Activated naive CD8-positive, alpha-beta T cell treated with anti-CD3 and anti-CD28 coated beads, Interleukin-2, amount 10 ng/mL, durations not matched to agents 7 days and 5 days (primary cell): ENCODE results near the gene DPM2. TPM values are rescaled to one million over a fixed set of nuclear protein-coding genes. Genes with fewer than 3 reads are reported as not detected.

Experiments
- ATAC-seq: fragments of 150-1000 bp; cut with Tn5 transposase; one replicate; pipeline ENCODE4 v1.10.0; 2021; ENCODE audit warnings: low read depth, moderate library complexity
- POLR2A ChIA-PET: fragments of 350-600 bp; sonication (Branson Sonifier 250); formaldehyde crosslinking; loops from one replicate; lab custom pipeline; 2021; ENCODE audit warnings: antibody characterized with exemption; lab: Charles Lee
- DNase-seq: peaks from one replicate; pipeline ENCODE4 v3.0.0; 2021
- H3K27ac Mint-ChIP-seq: one replicate; pipeline ENCODE4 v1.8.0; 2022; ENCODE audit warnings: mild to moderate bottlenecking, mixed read lengths
- H3K27me3 Mint-ChIP-seq: one replicate; pipeline ENCODE4 v1.8.0; 2022; ENCODE audit warnings: mild to moderate bottlenecking, moderate library complexity, mixed read lengths
- H3K36me3 Mint-ChIP-seq: one replicate; pipeline ENCODE4 v1.8.0; 2021; ENCODE audit warnings: mild to moderate bottlenecking, mixed read lengths
- H3K4me1 Mint-ChIP-seq: one replicate; pipeline ENCODE4 v1.8.0; 2021; ENCODE audit warnings: mixed read lengths
- H3K4me3 Mint-ChIP-seq: one replicate; pipeline ENCODE4 v1.8.0; 2022; ENCODE audit warnings: mild to moderate bottlenecking, moderate library complexity, mixed read lengths
- H3K9me3 Mint-ChIP-seq: one replicate; pipeline ENCODE4 v1.8.0; 2021; ENCODE audit warnings: mixed read lengths
- total RNA-seq, 2 experiments: library from RNA; stranded (reverse); gene quantifications; one replicate each; pipeline ENCODE4 v1.2.3, GENCODE V29; 2021

The DPM2 gene
- total RNA-seq, 2 experiments from 2014 or later: 49.2 to 54.2 TPM

- ATAC-seq (peak; percentile 71), DNase-seq (peak; percentile 70)
- peak overlapping the region; percentile 100 for H3K27ac Mint-ChIP-seq
- H3K27me3 Mint-ChIP-seq: no peaks in the 10 kb centered on the region
- no peaks in the 10 kb centered on the region for H3K9me3 Mint-ChIP-seq
- POLR2A ChIA-PET: interaction anchor here (0.6 to 18.2 kb wide), 14 partner anchors 9 to 192 kb away, joined by 3 to 389 read pairs (median 3); partner anchors contain the start of genes DPM2, EEIG1 and NAIF1
- peak overlapping the region; percentile 92 for H3K4me3 Mint-ChIP-seq
- peaks cover 90% of the 10 kb centered on the region for H3K4me1 Mint-ChIP-seq
- H3K36me3 Mint-ChIP-seq: peaks cover 34% of the 10 kb centered on the region
Observed at GRCh38 chr9:127970401-127971313, 33.0 kb upstream of the DPM2 start.

DNA sequence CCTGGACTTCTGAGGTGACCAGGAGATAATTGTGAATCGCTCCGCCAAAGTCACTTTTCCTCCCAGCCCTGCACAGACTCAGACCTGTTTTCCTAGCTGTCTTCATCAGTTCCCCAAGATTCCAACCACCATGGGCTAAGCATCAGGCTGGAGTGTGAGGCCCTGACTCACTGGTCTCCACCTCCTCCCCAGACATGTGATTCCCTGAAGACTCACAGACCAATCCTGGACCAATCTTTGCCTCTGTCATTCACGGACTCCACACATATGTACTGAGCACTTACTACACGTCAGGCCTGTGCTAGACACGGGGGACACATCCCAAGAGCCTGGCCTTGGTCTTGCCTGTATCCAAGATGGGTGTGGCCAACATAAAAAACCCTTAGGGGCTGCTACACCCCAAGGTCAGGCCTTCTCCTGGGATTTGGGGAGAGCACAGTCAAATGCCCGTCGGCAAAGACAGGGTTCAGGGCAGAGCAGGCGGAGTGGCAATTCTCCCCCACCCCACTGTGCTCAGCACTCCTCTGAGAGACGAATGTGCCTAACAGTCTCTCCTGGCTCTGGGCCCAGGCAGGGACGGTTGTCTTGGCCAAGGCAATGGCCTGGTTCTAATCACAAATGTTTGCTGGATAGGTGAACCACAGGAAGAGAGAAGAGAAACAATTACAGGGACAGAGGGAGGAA is 31.2 kb upstream of the DPM2 start:
- POLR2A ChIA-PET: interaction anchor here (0.6 to 18.2 kb wide), 3 partner anchors 12 to 59 kb away, joined by 3 to 389 read pairs (median 70); partner anchors contain the start of gene EEIG1
- H3K9me3 Mint-ChIP-seq: no peaks in the 10 kb centered on the region
- peaks cover 89% of the 10 kb centered on the region for H3K4me1 Mint-ChIP-seq
- peak overlapping the region; percentile 100 for H3K27ac Mint-ChIP-seq
- peak overlapping the region; percentile 92 for H3K4me3 Mint-ChIP-seq
- peaks cover 25% of the 10 kb centered on the region for H3K36me3 Mint-ChIP-seq
- no peaks in the 10 kb centered on the region for H3K27me3 Mint-ChIP-seq
- DNase-seq (no peak), ATAC-seq (no peak)

DNA sequence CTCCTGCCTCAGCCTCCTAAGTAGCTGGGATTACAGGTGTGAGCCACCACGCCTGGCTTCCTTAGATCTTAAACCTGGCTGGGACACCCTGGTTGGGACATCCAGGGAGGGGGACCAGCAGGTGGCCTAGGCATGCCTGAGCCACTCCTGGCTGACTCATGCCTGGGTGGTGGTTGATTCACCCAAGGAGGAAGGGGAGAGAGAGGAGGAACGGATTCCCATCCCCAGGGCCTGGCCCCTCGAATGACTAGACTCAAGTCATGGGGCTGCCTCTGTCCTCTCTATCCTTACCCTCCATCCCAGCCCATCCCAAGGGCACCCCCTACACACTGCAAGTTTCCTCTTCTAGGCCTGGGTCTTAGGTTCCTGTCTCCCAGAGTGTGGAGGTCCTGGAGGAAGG is 30.4 kb upstream of the DPM2 start:
- ATAC-seq: no peak

GRCh38 chr9:127967151-127967809 is 29.6 kb upstream of the DPM2 start:
- Mint-ChIP-seq H3K4me1 (peaks cover 88% of the 10 kb centered on the region), H3K4me3 (peak overlapping the region; percentile 92), H3K27ac (peak overlapping the region; percentile 100), H3K36me3 (peaks cover 22% of the 10 kb centered on the region), H3K27me3 (no peaks in the 10 kb centered on the region), H3K9me3 (no peaks in the 10 kb centered on the region)
- ATAC-seq (no peak), DNase-seq (peak; percentile 39)
- POLR2A ChIA-PET: interaction anchor here (0.6 to 18.2 kb wide), 5 partner anchors 8 to 127 kb away, joined by 3 to 389 read pairs (median 3); no protein-coding TSS in a partner anchor

More for the DNA sequence above, 30.4 kb upstream of the DPM2 start:
- peak; percentile 33 for DNase-seq
- POLR2A ChIA-PET: interaction anchor here (0.6 to 18.2 kb wide), 5 partner anchors 11 to 145 kb away, joined by 3 to 389 read pairs (median 3); no protein-coding TSS in a partner anchor
- Mint-ChIP-seq H3K4me1 (peaks cover 89% of the 10 kb centered on the region), H3K27ac (peak overlapping the region; percentile 100), H3K36me3 (peaks cover 25% of the 10 kb centered on the region), H3K4me3 (peak overlapping the region; percentile 92), H3K27me3 (no peaks in the 10 kb centered on the region), H3K9me3 (no peaks in the 10 kb centered on the region)

DNA sequence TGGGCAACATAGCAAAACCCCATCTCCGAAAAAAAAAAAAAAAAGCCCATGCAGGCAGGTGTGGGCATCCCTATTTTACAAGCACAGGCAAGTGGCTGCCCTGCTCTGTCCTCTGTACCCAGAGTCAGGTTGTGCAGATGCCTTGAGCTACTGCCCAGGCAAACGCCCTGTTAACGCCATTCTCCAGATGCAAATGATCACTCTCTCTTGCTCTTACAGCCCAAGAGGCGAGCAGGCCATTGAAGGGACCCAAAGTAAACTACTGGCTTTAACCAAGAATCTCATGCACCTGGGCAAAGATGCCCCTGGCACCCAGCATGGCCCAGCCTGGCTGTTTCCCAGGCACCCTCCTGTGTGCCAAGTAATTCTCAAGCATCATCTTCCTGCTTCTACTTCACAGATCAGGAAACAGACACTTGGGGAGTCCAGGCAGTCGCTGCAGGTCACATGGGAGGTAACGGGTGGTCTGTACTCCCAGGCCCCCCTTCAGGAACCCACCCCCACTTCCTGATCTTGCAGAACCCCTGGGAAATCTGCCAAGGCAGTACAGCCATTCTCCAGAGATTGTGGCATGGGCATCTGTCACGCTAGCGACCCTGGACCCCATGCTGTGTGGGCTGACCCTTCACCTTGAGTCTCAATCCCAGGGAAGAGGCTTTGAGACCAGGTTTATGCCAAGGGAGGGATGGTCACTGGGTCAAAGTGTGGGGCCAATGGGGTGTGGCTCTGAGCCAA is 28.9 kb upstream of the DPM2 start:
- Mint-ChIP-seq H3K27ac (peak overlapping the region; percentile 100), H3K4me1 (peaks cover 89% of the 10 kb centered on the region), H3K27me3 (no peaks in the 10 kb centered on the region), H3K9me3 (no peaks in the 10 kb centered on the region), H3K36me3 (peaks cover 22% of the 10 kb centered on the region), H3K4me3 (peak overlapping the region; percentile 92)
- DNase-seq: no peak
- POLR2A ChIA-PET: interaction anchor here (0.6 to 18.2 kb wide), 7 partner anchors 9 to 148 kb away, joined by 3 to 389 read pairs (median 3); no protein-coding TSS in a partner anchor
- ATAC-seq: no peak

DNA sequence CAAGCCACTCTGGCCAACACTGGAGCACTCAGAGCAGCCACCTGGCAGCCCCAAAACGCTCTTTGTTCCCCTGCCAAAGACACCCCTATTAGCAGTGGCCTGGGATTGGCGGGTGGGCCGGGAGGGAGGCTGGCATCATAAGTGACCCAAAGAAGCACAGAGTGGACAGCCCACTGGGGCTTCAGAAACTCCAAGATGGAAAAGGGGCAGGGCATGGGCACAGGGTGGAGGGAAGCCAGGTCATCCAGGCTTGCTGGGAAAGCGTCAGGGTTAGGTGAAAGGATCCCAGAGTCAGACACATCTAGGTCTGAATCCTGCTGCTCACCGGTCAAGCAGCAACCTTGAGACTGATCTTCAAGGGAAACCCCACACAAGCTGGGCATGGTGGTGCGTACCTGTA is 28.3 kb upstream of the DPM2 start:
- POLR2A ChIA-PET: interaction anchor here (0.7 to 18.2 kb wide), 4 partner anchors 11 to 148 kb away, joined by 3 to 389 read pairs (median 8); no protein-coding TSS in a partner anchor
- no peak for DNase-seq
- ATAC-seq: no peak
- peak overlapping the region; percentile 100 for H3K27ac Mint-ChIP-seq
- no peaks in the 10 kb centered on the region for H3K27me3 Mint-ChIP-seq
- peaks cover 88% of the 10 kb centered on the region for H3K4me1 Mint-ChIP-seq
- H3K4me3 Mint-ChIP-seq: peak overlapping the region; percentile 85
- H3K36me3 Mint-ChIP-seq: peaks cover 23% of the 10 kb centered on the region
- no peaks in the 10 kb centered on the region for H3K9me3 Mint-ChIP-seq

DNA sequence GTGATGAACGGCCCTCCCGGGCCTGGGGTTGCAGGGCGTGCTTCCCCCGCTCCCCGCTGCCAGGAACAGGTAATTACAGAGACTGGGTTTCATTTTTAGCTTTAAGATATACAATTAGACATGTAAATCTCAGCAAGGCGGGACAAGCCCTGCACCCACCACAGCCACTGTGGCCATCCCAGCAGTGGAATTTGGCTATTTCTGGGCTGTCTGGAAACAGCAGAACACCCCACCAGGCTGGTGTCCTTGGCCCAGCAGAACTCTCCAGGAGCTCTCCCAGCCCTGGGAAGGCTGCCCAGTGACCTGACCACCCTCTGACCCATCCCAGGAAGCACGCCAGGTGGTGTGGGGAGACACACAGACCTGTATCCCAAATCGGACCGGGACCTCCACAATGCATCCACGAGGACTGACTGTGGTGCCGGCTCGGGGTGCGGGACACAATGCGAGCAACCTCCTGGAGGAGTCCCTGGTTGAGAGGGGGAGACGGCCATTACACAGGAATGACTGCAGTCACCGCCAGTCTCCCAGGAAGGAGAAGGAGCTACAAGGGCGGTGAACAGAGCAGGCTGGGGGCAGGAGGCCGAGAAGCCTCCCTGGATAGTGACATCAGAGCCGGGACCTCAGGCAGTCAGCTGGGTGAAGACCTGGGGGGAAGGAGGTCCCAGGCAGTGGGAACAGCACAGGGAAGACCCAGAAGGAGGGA is 25.9 kb upstream of the DPM2 start:
- H3K4me3 Mint-ChIP-seq: peak overlapping the region; percentile 85
- POLR2A ChIA-PET: interaction anchor here (0.6 to 1.7 kb wide), 5 partner anchors 11 to 164 kb away, joined by 3 to 6 read pairs (median 3); partner anchors contain the start of genes EEIG1 and PTGES2
- peaks cover 83% of the 10 kb centered on the region for H3K4me1 Mint-ChIP-seq
- H3K9me3 Mint-ChIP-seq: no peaks in the 10 kb centered on the region
- no peak for DNase-seq
- H3K27ac Mint-ChIP-seq: peak overlapping the region; percentile 76
- no peak for ATAC-seq
- H3K36me3 Mint-ChIP-seq: peaks cover 31% of the 10 kb centered on the region
- H3K27me3 Mint-ChIP-seq: no peaks in the 10 kb centered on the region

DNA sequence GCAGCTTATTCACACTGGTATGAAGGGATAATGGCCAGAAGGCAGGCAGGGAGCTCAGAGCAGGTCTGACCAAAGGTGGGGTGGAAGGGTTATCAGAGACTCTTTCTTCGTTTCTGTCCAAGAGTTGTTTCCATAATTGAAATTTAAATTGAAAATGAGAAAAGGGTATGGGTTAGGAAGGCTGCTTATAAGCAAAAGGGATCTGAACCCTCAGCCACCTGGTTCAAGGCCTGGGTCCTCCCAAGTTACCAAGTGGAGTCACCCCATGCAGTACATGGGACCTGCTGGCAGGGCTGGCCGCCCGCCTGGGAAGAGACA is 25.3 kb upstream of the DPM2 start:
- DNase-seq (no peak), ATAC-seq (no peak)
- Mint-ChIP-seq H3K27me3 (no peaks in the 10 kb centered on the region), H3K4me1 (peaks cover 81% of the 10 kb centered on the region), H3K27ac (peak overlapping the region; percentile 76), H3K36me3 (peaks cover 31% of the 10 kb centered on the region), H3K4me3 (peak overlapping the region; percentile 85), H3K9me3 (no peaks in the 10 kb centered on the region)
- POLR2A ChIA-PET: interaction anchor here (0.5 to 1.6 kb wide), 5 partner anchors 12 to 164 kb away, joined by 3 to 6 read pairs (median 3); partner anchors contain the start of genes EEIG1 and PTGES2

- Mint-ChIP-seq H3K4me3 (no peak overlapping the region), H3K4me1 (peaks cover 77% of the 10 kb centered on the region), H3K9me3 (no peaks in the 10 kb centered on the region), H3K27me3 (no peaks in the 10 kb centered on the region), H3K36me3 (peaks cover 35% of the 10 kb centered on the region), H3K27ac (no peak overlapping the region)
- DNase-seq: no peak
- POLR2A ChIA-PET: interaction anchor here (0.5 to 1.6 kb wide), 3 partner anchors 15 to 77 kb away, joined by 3 to 6 read pairs (median 4); partner anchors contain the start of gene EEIG1
- no peak for ATAC-seq
Observed at GRCh38 chr9:127962278-127962677, 24.6 kb upstream of the DPM2 start.

- H3K4me1 Mint-ChIP-seq: peaks cover 76% of the 10 kb centered on the region
- H3K4me3 Mint-ChIP-seq: no peak overlapping the region
- peaks cover 35% of the 10 kb centered on the region for H3K36me3 Mint-ChIP-seq
- H3K27ac Mint-ChIP-seq: peak overlapping the region; percentile 58
- no peak for ATAC-seq
- H3K27me3 Mint-ChIP-seq: no peaks in the 10 kb centered on the region
- POLR2A ChIA-PET: interaction anchor here (0.6 to 1.4 kb wide), 3 partner anchors 8 to 45 kb away, joined by 3 to 4 read pairs (median 4); no protein-coding TSS in a partner anchor
- H3K9me3 Mint-ChIP-seq: no peaks in the 10 kb centered on the region
- no peak for DNase-seq
Observed at GRCh38 chr9:127961613-127962155, 24.0 kb upstream of the DPM2 start.

DNA sequence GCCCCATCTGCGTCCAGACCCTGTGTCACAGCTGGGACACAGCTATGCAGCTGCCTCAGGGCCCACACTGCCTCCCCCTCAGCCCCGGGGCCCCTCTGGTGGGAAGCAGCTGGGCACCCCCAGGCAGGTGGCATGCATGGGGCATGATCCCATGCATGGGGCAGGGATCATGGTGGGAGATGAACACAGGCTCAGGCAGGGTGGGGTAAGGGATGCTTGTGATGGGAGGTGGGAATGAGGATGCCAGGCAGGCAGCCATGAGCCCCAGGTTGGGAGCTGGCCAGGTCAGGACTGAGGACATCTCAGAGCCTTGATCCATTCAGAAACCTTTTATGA is 23.5 kb upstream of the DPM2 start:
- POLR2A ChIA-PET: interaction anchor here (0.6 to 1.4 kb wide), 4 partner anchors 9 to 46 kb away, joined by 3 to 4 read pairs (median 4); no protein-coding TSS in a partner anchor
- H3K27ac Mint-ChIP-seq: peak overlapping the region; percentile 58

More for the DNA sequence above, 23.5 kb upstream of the DPM2 start:
- Mint-ChIP-seq H3K9me3 (no peaks in the 10 kb centered on the region), H3K27me3 (no peaks in the 10 kb centered on the region), H3K36me3 (peaks cover 35% of the 10 kb centered on the region), H3K4me3 (no peak overlapping the region), H3K4me1 (peaks cover 72% of the 10 kb centered on the region)
- ATAC-seq (no peak), DNase-seq (no peak)
